Hindlimb muscle (tissue), 1 donor: ENCODE data around the gene EEF1AKMT2. TPM values are rescaled to one million over a fixed set of nuclear protein-coding genes. Genes with fewer than 3 reads are reported as not detected.
"Not testable (repeated sequence)": the region's sequence is repeated elsewhere in the genome, so short reads cannot be mapped to it uniquely, and the experiment has no call there.

Source experiments
- DNase-seq: peaks from one replicate; pipeline ENCODE4 v3.0.0-alpha.2; 2013
- polyA plus RNA-seq: library from polyadenylated mRNA; unstranded; fragments of 120-200 nt; gene quantifications from one replicate; pipeline ENCODE4 v1.2.1, GENCODE V29; 2013; ENCODE audit not compliant: insufficient read length

Gene EEF1AKMT2
- polyA plus RNA-seq: 20.4 TPM

- peak; percentile 92 for DNase-seq
Observed at GRCh38 chr10:124791547-124792348, at the start of gene EEF1AKMT2. EEF1AKMT2 (minus strand) TSS chr10:124791887; CDS start chr10:124791833, 54 bp downstream.

GRCh38 chr10:124837687-124838086 lies 46.0 kb upstream of the EEF1AKMT2 start:
- no peak for DNase-seq

- no peak for DNase-seq
Observed at GRCh38 chr10:124831116-124831515, 39.4 kb upstream of the EEF1AKMT2 start.

- no peak for DNase-seq
Observed at GRCh38 chr10:124830445-124830844, 38.8 kb upstream of the EEF1AKMT2 start.

- no peak for DNase-seq
Observed at GRCh38 chr10:124829447-124830115, 37.9 kb upstream of the EEF1AKMT2 start.

- DNase-seq: peak; percentile 8
Observed at GRCh38 chr10:124827474-124827873, 35.8 kb upstream of the EEF1AKMT2 start.

- no peak for DNase-seq
Observed at GRCh38 chr10:124826262-124826661, 34.6 kb upstream of the EEF1AKMT2 start.

- DNase-seq: no peak
Observed at GRCh38 chr10:124825702-124826101, 34.0 kb upstream of the EEF1AKMT2 start.

- not testable (repeated sequence) for DNase-seq
Observed at GRCh38 chr10:124824932-124825331, 33.2 kb upstream of the EEF1AKMT2 start.

- DNase-seq: no peak
Observed at GRCh38 chr10:124824507-124824906, 32.8 kb upstream of the EEF1AKMT2 start.

- no peak for DNase-seq
Observed at GRCh38 chr10:124821520-124821919, 29.8 kb upstream of the EEF1AKMT2 start.

- no peak for DNase-seq
Observed at GRCh38 chr10:124820121-124820520, 28.4 kb upstream of the EEF1AKMT2 start.

- no peak for DNase-seq
Observed at GRCh38 chr10:124802313-124802675, 10.6 kb upstream of the EEF1AKMT2 start.

- no peak for DNase-seq
Observed at GRCh38 chr10:124799211-124799610, 7.5 kb upstream of the EEF1AKMT2 start.

GRCh38 chr10:124798781-124799180 lies 7.1 kb upstream of the EEF1AKMT2 start:
- DNase-seq: no peak

GRCh38 chr10:124798364-124798763 lies 6.7 kb upstream of the EEF1AKMT2 start:
- no peak for DNase-seq

GRCh38 chr10:124792998-124793352 lies 1.3 kb upstream of the EEF1AKMT2 start:
- DNase-seq: no peak

- not testable (repeated sequence) for DNase-seq
Observed at GRCh38 chr10:124782900-124783299, 8.8 kb downstream of the EEF1AKMT2 start.

GRCh38 chr10:124768791-124769190 lies 22.9 kb downstream of the EEF1AKMT2 start:
- no peak for DNase-seq

GRCh38 chr10:124765256-124765655 lies 26.4 kb downstream of the EEF1AKMT2 start:
- no peak for DNase-seq

- DNase-seq: no peak
Observed at GRCh38 chr10:124763267-124763666, 28.4 kb downstream of the EEF1AKMT2 start.

- no peak for DNase-seq
Observed at GRCh38 chr10:124762281-124762680, 29.4 kb downstream of the EEF1AKMT2 start.

GRCh38 chr10:124756156-124756903 lies 35.4 kb downstream of the EEF1AKMT2 start:
- no peak for DNase-seq
